HepG2 (cell line): ENCODE data around the gene NR3C2. TPM values are rescaled to one million over a fixed set of nuclear protein-coding genes. Genes with fewer than 3 reads are reported as not detected.

Experiments used
- ATAC-seq: fragments of 200-7000 bp; cut with Tn5 transposase; 3 replicates; pipeline ENCODE4 v1.9.1; 2020; ENCODE audit warnings: mild to moderate bottlenecking, moderate library complexity
- BruUV-seq: library from RNA; stranded (reverse); fragments of 400-500 nt; replicated peaks from 2 replicates; lab custom pipeline; 2021; lab: Mats Ljungman, UMichigan
- CTCF ChIA-PET: fragments of 300-600 bp; formaldehyde crosslinking; extraction: SDS; loops from one replicate; lab custom pipeline; 2021; ENCODE audit warnings: low total read pairs, inconsistent platforms, low intra/inter-chr PET ratio; lab: Yijun Ruan, JAX
- POLR2A ChIA-PET: fragments of 350-600 bp; sonication (Branson Sonifier 250); formaldehyde crosslinking; loops from one replicate; lab custom pipeline; 2020; ENCODE audit warnings: antibody characterized with exemption, inconsistent platforms; lab: Yijun Ruan, JAX
- DNase-seq: peaks from one replicate; pipeline ENCODE4 v3.0.0-alpha.2; 2015; ENCODE audit warnings: low spot score
- FAIRE-seq: peaks from 3 replicates; lab custom pipeline; 2011; peaks lifted over from hg19 to GRCh38; lab: Jason Lieb, UNC
- H2AFZ ChIP-seq: one replicate; pipeline ENCODE4 v1.6.1; 2011; ENCODE audit warnings: low read length, inconsistent platforms
- H3K27ac ChIP-seq: fragments of 300-600 bp; 3 replicates; pipeline ENCODE4 v1.8.0; 2011; ENCODE audit warnings: mixed run types, mild to moderate bottlenecking, mixed read lengths, low read length, inconsistent platforms; ENCODE audit not compliant: insufficient read depth; ENCODE audit errors: extremely low read length
- H3K27me3 ChIP-seq, 2 experiments: fragments of 200-600 bp in 1 of 2; 2 replicates in 1 of 2; 3 replicates in 1 of 2; pipeline versions ENCODE4 v1.6.0 to v1.8.0; 2011; ENCODE audit warnings: low read length in 2 of 2, mild to moderate bottlenecking in 2 of 2, moderate library complexity in 2 of 2, inconsistent platforms in 1 of 2; ENCODE audit not compliant: insufficient read depth in 2 of 2, control insufficient read depth in 1 of 2
- H3K36me3 ChIP-seq, 2 experiments: fragments of 200-600 bp in 1 of 2; replicated peaks in 1 of 2; 2 replicates in 1 of 2; 3 replicates in 1 of 2; pipeline versions ENCODE4 v1.5.1 to v1.8.0; 2011; ENCODE audit warnings: low read length in 2 of 2, inconsistent platforms in 1 of 2; ENCODE audit not compliant: insufficient read depth in 2 of 2, control insufficient read depth in 1 of 2
- H3K4me1 ChIP-seq: 2 replicates; pipeline ENCODE4 v1.5.1; 2012; ENCODE audit warnings: low read length, inconsistent platforms; ENCODE audit not compliant: insufficient read depth
- H3K4me2 ChIP-seq: 2 replicates; pipeline ENCODE4 v1.6.0; 2011; ENCODE audit warnings: low read depth, low read length, inconsistent platforms
- H3K4me3 ChIP-seq, 3 experiments: fragments of 200-600 bp in 1 of 3; sonication (generic), shearing (Covaris generic) in 1 of 3; replicated peaks in 1 of 3; 2 replicates each; pipeline ENCODE4 v1.5.1; 2011 to 2016; ENCODE audit warnings: low read length in 3 of 3, inconsistent platforms in 2 of 3, low read depth in 2 of 3, mild to moderate bottlenecking in 2 of 3, control low read depth in 1 of 3, mixed read lengths in 1 of 3; ENCODE audit not compliant: insufficient read depth in 1 of 3
- H3K79me2 ChIP-seq: one replicate; pipeline ENCODE4 v1.6.1; 2011; ENCODE audit warnings: low read length, inconsistent platforms; ENCODE audit not compliant: insufficient read depth
- H3K9ac ChIP-seq: 2 replicates; pipeline ENCODE4 v1.6.0; 2011; ENCODE audit warnings: mild to moderate bottlenecking, low read depth, low read length, inconsistent platforms; ENCODE audit not compliant: insufficient read depth
- H3K9me3 ChIP-seq: 2 replicates; pipeline ENCODE4 v1.5.1; 2012; ENCODE audit warnings: mild to moderate bottlenecking, low read length
- H4K20me1 ChIP-seq: 2 replicates; pipeline ENCODE4 v1.6.0; 2011; ENCODE audit warnings: inconsistent platforms, mild to moderate bottlenecking, low read length, moderate library complexity; ENCODE audit not compliant: insufficient read depth
- EHMT2 ChIP-seq: fragments of 200-600 bp; sonication (generic); IDR thresholded peaks from 2 replicates; pipeline ENCODE4 v1.7.0; 2017; ENCODE audit warnings: antibody characterized with exemption, low read depth, low read length, borderline replicate concordance
- FLYWCH1 ChIP-seq: sonication (generic); formaldehyde crosslinking; IDR thresholded peaks from 2 replicates; pipeline ENCODE4 v1.8.1; 2023; ENCODE audit warnings: mild to moderate bottlenecking, missing genetic modification reagents
- JDP2 ChIP-seq: sonication (generic); formaldehyde crosslinking; IDR thresholded peaks from 2 replicates; pipeline ENCODE4 v1.8.1; 2022; ENCODE audit warnings: missing genetic modification reagents, borderline replicate concordance
- KAT7 ChIP-seq: IDR thresholded peaks from 2 replicates; pipeline ENCODE4 v1.6.1; 2018; ENCODE audit warnings: borderline replicate concordance, missing compliant biosample characterization
- MXD4 ChIP-seq: IDR thresholded peaks from 2 replicates; pipeline ENCODE4 v1.6.1; 2016; ENCODE audit warnings: mild to moderate bottlenecking, missing biosample characterization, missing genetic modification reagents
- NR3C1 ChIP-seq: sonication (generic); formaldehyde crosslinking; IDR thresholded peaks from 2 replicates; pipeline ENCODE4 v1.4.0; 2020; ENCODE audit warnings: missing genetic modification reagents
- PAXIP1 ChIP-seq: sonication (generic); formaldehyde crosslinking; conservative IDR thresholded peaks from 2 replicates; pipeline ENCODE4 v1.4.0; 2020; ENCODE audit warnings: mild to moderate bottlenecking, missing genetic modification reagents, moderate library complexity
- POLR2A ChIP-seq, 2 experiments: IDR thresholded peaks; 2 replicates each; pipeline ENCODE4 v1.6.1; 2011; ENCODE audit warnings: low read depth in 2 of 2, low read length in 2 of 2, mild to moderate bottlenecking in 1 of 2, moderate library complexity in 1 of 2; ENCODE audit not compliant: insufficient read depth in 1 of 2
- RFX3 ChIP-seq: IDR thresholded peaks from 2 replicates; pipeline ENCODE4 v1.6.1; 2016; ENCODE audit warnings: missing biosample characterization, missing genetic modification reagents
- RXRB ChIP-seq: IDR thresholded peaks from 2 replicates; pipeline ENCODE4 v1.6.1; 2016; ENCODE audit warnings: borderline replicate concordance, missing genetic modification reagents, missing compliant biosample characterization
- SP1 ChIP-seq, 2 experiments: fragments of 450-650 bp in 1 of 2; sonication (generic) in 1 of 2; formaldehyde crosslinking in 1 of 2; IDR thresholded peaks; 2 replicates each; pipeline versions ENCODE4 v1.4.0 to v1.6.1; 2016 to 2020; ENCODE audit warnings: missing genetic modification reagents in 1 of 2
- THAP11 ChIP-seq: IDR thresholded peaks from 2 replicates; pipeline ENCODE4 v1.6.1; 2016; ENCODE audit warnings: missing biosample characterization, missing genetic modification reagents
- ZFP82 ChIP-seq: sonication (generic); formaldehyde crosslinking; IDR thresholded peaks from 2 replicates; pipeline ENCODE4 v1.5.1; 2020; ENCODE audit warnings: mild to moderate bottlenecking, missing genetic modification reagents, borderline replicate concordance
- ZKSCAN1 ChIP-seq: fragments of 150-350 bp; IDR thresholded peaks from 2 replicates; pipeline ENCODE4 v1.6.1; 2014; ENCODE audit warnings: low read length
- ZNF335 ChIP-seq: sonication (generic); formaldehyde crosslinking; IDR thresholded peaks from 2 replicates; pipeline ENCODE4 v1.4.0; 2020; ENCODE audit warnings: missing genetic modification reagents
- ZNF563 ChIP-seq: sonication (generic); formaldehyde crosslinking; IDR thresholded peaks from 2 replicates; pipeline ENCODE4 v1.8.0; 2022; ENCODE audit warnings: mild to moderate bottlenecking, moderate library complexity, missing genetic modification reagents
- WGBS: methylation state at CpG from one replicate; pipeline ENCODE4 v1.1.6; 2017; ENCODE audit warnings: low lambda C conversion rate; 5-methylcytosine and 5-hydroxymethylcytosine counted together
- in situ Hi-C: cut with HindIII; loops from 2 replicates; pipeline ENCODE4 v1.10.0; 2017; ENCODE audit warnings: low pct_unique_long_range_greater_than_20kb; ENCODE audit not compliant: extremely low pct_ligation_motif_present
- intact Hi-C: fragments of 100-400 bp; cut with micrococcal nuclease; formaldehyde crosslinking; loops from one replicate; pipeline ENCODE4 v1.10.0; 2022; ENCODE audit not compliant: unreplicated experiment
- polyA plus RNA-seq, 8 experiments: library from polyadenylated mRNA; depleted of rRNA in 3 of 8; stranded (reverse) in 7 of 8; unstranded in 1 of 8; fragments of >200 nt; fragmentation: Illumina TruSeq in 4 of 8; extraction: Trizol in 4 of 8; gene quantifications; 2 replicates each; pipeline versions ENCODE4 v1.2.1 to v1.2.3, GENCODE V29; 2011 to 2016; ENCODE audit warnings: low read depth in 4 of 8, missing spikeins in 1 of 8, mixed read lengths in 1 of 8; ENCODE audit not compliant: insufficient read depth in 1 of 8
- total RNA-seq, 5 experiments: library from RNA; depleted of rRNA; stranded (reverse); fragments of >200 nt; fragmentation: Illumina TruSeq; extraction: Trizol; gene quantifications; 2 replicates each; pipeline ENCODE4 v1.2.3, GENCODE V29; 2016; ENCODE audit warnings: low read depth in 1 of 5
- TF ChIP-seq, protein P1 (sequence below): sonication (generic); formaldehyde crosslinking; IDR thresholded peaks from 2 replicates; pipeline ENCODE4 v1.5.0; 2020; ENCODE audit warnings: mild to moderate bottlenecking, missing genetic modification reagents, moderate library complexity

The NR3C2 gene
- total and polyA plus RNA-seq, 2 of the 13 experiments (the other 11 are each of a cell fraction or from before 2014, with no cell fraction given): 0.26 to 0.46 TPM

DNA sequence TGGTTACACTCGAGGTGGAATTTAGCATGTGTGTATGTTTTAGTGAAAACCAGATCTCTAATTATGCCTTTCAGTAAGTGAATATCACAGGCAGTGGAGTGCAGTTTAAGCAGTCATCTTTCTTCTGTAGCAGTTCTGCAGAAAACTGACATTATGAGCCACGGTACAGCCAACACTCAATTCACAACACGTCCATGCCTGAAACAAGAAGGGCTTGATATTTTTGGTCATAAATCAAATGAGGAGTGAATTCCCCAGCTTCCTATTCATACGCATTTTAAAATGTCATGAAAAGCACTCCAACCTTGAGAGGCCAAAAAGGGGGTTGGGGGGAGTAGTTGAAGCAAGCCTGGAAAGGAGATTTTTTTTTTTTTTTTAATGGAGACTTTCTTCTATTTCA is 393.6 kb downstream of the NR3C2 start:
- ATAC-seq (no peak), FAIRE-seq (no peak), DNase-seq (no peak)
- BruUV-seq: no TSS peak
- ChIA-PET CTCF (no interaction called here), POLR2A (no interaction called here)
- Histone ChIP-seq H2AFZ (no peak overlapping the region), H3K4me1 (no peaks in the 10 kb centered on the region), H3K4me3 (no peak overlapping the region), H3K4me2 (no peak overlapping the region), H3K9me3 (no peaks in the 10 kb centered on the region), H3K79me2 (no peaks in the 10 kb centered on the region), H4K20me1 (no peaks in the 10 kb centered on the region), H3K27me3 (no peaks in the 10 kb centered on the region), H3K36me3 (no peaks in the 10 kb centered on the region), H3K9ac (no peak overlapping the region), H3K27ac (no peak overlapping the region)
- no peak for TF ChIP-seq ZFP82 (CRISPR knock-in tag)
- no peak for TF ChIP-seq ZKSCAN1
- no peak for TF ChIP-seq RFX3
- no peak for TF ChIP-seq NR3C1 (CRISPR knock-in tag)
- TF ChIP-seq EHMT2: no peak
- no peak for TF ChIP-seq MXD4 (CRISPR knock-in tag)
- TF ChIP-seq FLYWCH1 (CRISPR knock-in tag): no peak
- TF ChIP-seq RXRB: no peak
- no peak for TF ChIP-seq THAP11 (CRISPR knock-in tag)
- no peak for TF ChIP-seq ZNF563 (CRISPR knock-in tag)
- TF ChIP-seq JDP2 (CRISPR knock-in tag): no peak
- TF ChIP-seq ZNF335 (CRISPR knock-in tag): no peak
- in situ Hi-C loops (no loop called here), intact Hi-C loops (loop anchor here (5.0 kb wide), 1 partner anchor 369 kb away; no protein-coding TSS in a partner anchor)
- WGBS: 58% methylated on average over 4 of the region's 4 CpGs

- CTCF ChIA-PET: no interaction called here
- WGBS: 61% methylated on average over 4 of the region's 4 CpGs
- H3K4me2 ChIP-seq: no peak overlapping the region
- no peaks in the 10 kb centered on the region for H3K79me2 ChIP-seq
- no peak overlapping the region for H3K27ac ChIP-seq
- BruUV-seq: no TSS peak
- no peak overlapping the region for H3K4me3 ChIP-seq
- DNase-seq (peak; percentile 3), FAIRE-seq (no peak), ATAC-seq (peak; percentile 80)
- no peaks in the 10 kb centered on the region for H3K4me1 ChIP-seq
- in situ Hi-C loops: no loop called here
- no peaks in the 10 kb centered on the region for H3K27me3 ChIP-seq
- POLR2A ChIA-PET: no interaction called here
- no peaks in the 10 kb centered on the region for H3K36me3 ChIP-seq
- intact Hi-C loops: loop anchor here (5.0 kb wide), 1 partner anchor 372 kb away; no protein-coding TSS in a partner anchor
- H3K9me3 ChIP-seq: no peaks in the 10 kb centered on the region
- no peaks in the 10 kb centered on the region for H4K20me1 ChIP-seq
- no peak overlapping the region for H2AFZ ChIP-seq
- no peak overlapping the region for H3K9ac ChIP-seq
- TF ChIP-seq, protein P1, sequence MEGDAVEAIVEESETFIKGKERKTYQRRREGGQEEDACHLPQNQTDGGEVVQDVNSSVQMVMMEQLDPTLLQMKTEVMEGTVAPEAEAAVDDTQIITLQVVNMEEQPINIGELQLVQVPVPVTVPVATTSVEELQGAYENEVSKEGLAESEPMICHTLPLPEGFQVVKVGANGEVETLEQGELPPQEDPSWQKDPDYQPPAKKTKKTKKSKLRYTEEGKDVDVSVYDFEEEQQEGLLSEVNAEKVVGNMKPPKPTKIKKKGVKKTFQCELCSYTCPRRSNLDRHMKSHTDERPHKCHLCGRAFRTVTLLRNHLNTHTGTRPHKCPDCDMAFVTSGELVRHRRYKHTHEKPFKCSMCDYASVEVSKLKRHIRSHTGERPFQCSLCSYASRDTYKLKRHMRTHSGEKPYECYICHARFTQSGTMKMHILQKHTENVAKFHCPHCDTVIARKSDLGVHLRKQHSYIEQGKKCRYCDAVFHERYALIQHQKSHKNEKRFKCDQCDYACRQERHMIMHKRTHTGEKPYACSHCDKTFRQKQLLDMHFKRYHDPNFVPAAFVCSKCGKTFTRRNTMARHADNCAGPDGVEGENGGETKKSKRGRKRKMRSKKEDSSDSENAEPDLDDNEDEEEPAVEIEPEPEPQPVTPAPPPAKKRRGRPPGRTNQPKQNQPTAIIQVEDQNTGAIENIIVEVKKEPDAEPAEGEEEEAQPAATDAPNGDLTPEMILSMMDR (CRISPR knock-in tag): peak; percentile 35
- TF ChIP-seq KAT7 (CRISPR knock-in tag) (no peak), POLR2A (IDR thresholded peaks at IDR 0.05; ENCODE audit: insufficient read depth in 1 of 2, low read depth in 2 of 2, low read length in 2 of 2) (no peak), SP1 (IDR thresholded peaks at IDR 0.05) (no peak), SP1 (CRISPR knock-in tag; IDR thresholded peaks at IDR 0.05) (no peak), PAXIP1 (CRISPR knock-in tag) (no peak)
Observed at GRCh38 chr4:148044912-148045352, 397.3 kb downstream of the NR3C2 start.
